Stimulated activated CD8-positive, alpha-beta memory T cell treated with anti-CD3 and anti-CD28 coated beads, Interleukin-4, amount 100 ng/mL, for 48 hours (primary cell): ENCODE measurements around the gene HOXB2.
"Not testable (repeated sequence)": the region's sequence is repeated elsewhere in the genome, so short reads cannot be mapped to it uniquely, and the experiment has no call there.

Source experiments
- DNase-seq: peaks from one replicate; pipeline ENCODE4 v3.0.0-alpha.2; 2020

Gene HOXB2

GRCh38 chr17:48510761-48511604, 33.9 kb downstream of the HOXB2 start:
- DNase-seq, result no peak

GRCh38 chr17:48510381-48510760, 34.5 kb downstream of the HOXB2 start:
- no peak for DNase-seq

GRCh38 chr17:48509708-48510107, 35.2 kb downstream of the HOXB2 start:
- DNase-seq, result not testable (repeated sequence)

- DNase-seq, result no peak
Measured at GRCh38 chr17:48506246-48506645, 38.7 kb downstream of the HOXB2 start.

GRCh38 chr17:48505788-48506187, 39.1 kb downstream of the HOXB2 start:
- DNase-seq, result peak; percentile 38

- DNase-seq, result no peak
Measured at GRCh38 chr17:48504953-48505352, 40.0 kb downstream of the HOXB2 start.

- DNase-seq, result no peak
Measured at GRCh38 chr17:48503747-48504146, 41.2 kb downstream of the HOXB2 start.

GRCh38 chr17:48502901-48503300, 42.0 kb downstream of the HOXB2 start:
- no peak for DNase-seq

- DNase-seq, result no peak
Measured at GRCh38 chr17:48502312-48502711, 42.6 kb downstream of the HOXB2 start.

- DNase-seq, result no peak
Measured at GRCh38 chr17:48500435-48501426, 44.2 kb downstream of the HOXB2 start.

- no peak for DNase-seq
Measured at GRCh38 chr17:48499735-48500434, 45.0 kb downstream of the HOXB2 start.

- no peak for DNase-seq
Measured at GRCh38 chr17:48499248-48499647, 45.7 kb downstream of the HOXB2 start.

GRCh38 chr17:48498164-48498850, 46.6 kb downstream of the HOXB2 start:
- DNase-seq, result no peak

- no peak for DNase-seq
Measured at GRCh38 chr17:48497103-48497502, 47.8 kb downstream of the HOXB2 start.

GRCh38 chr17:48494335-48494734, 50.6 kb downstream of the HOXB2 start:
- DNase-seq, result no peak
